Neural cell (in vitro differentiated cells): ENCODE measurements around the gene C2orf69. TPM values are rescaled to one million over a fixed set of nuclear protein-coding genes. Genes with fewer than 3 reads are reported as not detected.

Experiments
- H2AFZ ChIP-seq: fragments of 200-600, 300-800 bp; sonication (generic), shearing (Covaris generic); 2 replicates; pipeline ENCODE4 v1.6.0; 2014; ENCODE audit warnings: low read depth, mild to moderate bottlenecking, antibody characterized with exemption, low read length, moderate library complexity
- H3F3A ChIP-seq: fragments of 200-600 bp; shearing (Covaris generic); 2 replicates; pipeline ENCODE4 v1.6.1; 2016; ENCODE audit warnings: mild to moderate bottlenecking, moderate library complexity, mixed read lengths, antibody characterized with exemption, low read length; ENCODE audit not compliant: insufficient read depth, poor library complexity, severe bottlenecking
- H3K27ac ChIP-seq: fragments of 200-600, 300-800 bp; sonication (generic), shearing (Covaris generic); 2 replicates; pipeline ENCODE4 v1.5.1; 2014; ENCODE audit warnings: mild to moderate bottlenecking, low read length, moderate library complexity
- H3K27me3 ChIP-seq: fragments of 300-800, 200-600 bp; sonication (generic), shearing (Covaris generic); 2 replicates; pipeline ENCODE4 v1.6.0; 2014; ENCODE audit warnings: mild to moderate bottlenecking, low read depth, low read length, moderate library complexity; ENCODE audit not compliant: insufficient read depth
- H3K36me3 ChIP-seq: fragments of 300-800, 200-600 bp; sonication (generic), shearing (Covaris generic); 2 replicates; pipeline ENCODE4 v1.5.1; 2014; ENCODE audit warnings: mild to moderate bottlenecking, antibody characterized with exemption, low read length, moderate library complexity; ENCODE audit not compliant: insufficient read depth
- H3K4me2 ChIP-seq: fragments of 300-800, 200-600 bp; sonication (generic), shearing (Covaris generic); 2 replicates; pipeline ENCODE4 v1.6.0; 2014; ENCODE audit warnings: mild to moderate bottlenecking, low read length
- H3K4me3 ChIP-seq: fragments of 300-800, 200-600 bp; sonication (generic), shearing (Covaris generic); 2 replicates; pipeline ENCODE4 v1.5.1; 2014; ENCODE audit warnings: mild to moderate bottlenecking, low read length, moderate library complexity
- H3K79me2 ChIP-seq: fragments of 200-600 bp; shearing (Covaris generic); replicated peaks from 2 replicates; pipeline ENCODE4 v1.6.0; 2014; ENCODE audit warnings: mild to moderate bottlenecking, low read length, moderate library complexity; ENCODE audit not compliant: insufficient read depth
- H3K9ac ChIP-seq: fragments of 300-800, 200-600 bp; sonication (generic), shearing (Covaris generic); 2 replicates; pipeline ENCODE4 v1.6.1; 2016; ENCODE audit warnings: mild to moderate bottlenecking, low read length, mixed read lengths
- H3K9me2 ChIP-seq: fragments of 200-600 bp; shearing (Covaris generic); 2 replicates; pipeline ENCODE4 v1.6.1; 2016; ENCODE audit warnings: mild to moderate bottlenecking, low read length, mixed read lengths; ENCODE audit not compliant: insufficient read depth
- H3K9me3 ChIP-seq: fragments of 200-600, 300-800 bp; sonication (generic), shearing (Covaris generic); 2 replicates; pipeline ENCODE4 v1.6.1; 2016; ENCODE audit warnings: mild to moderate bottlenecking, mixed run types, low read length, moderate library complexity, mixed read lengths
- H4K20me1 ChIP-seq: fragments of 200-600 bp; shearing (Covaris generic); 2 replicates; pipeline ENCODE4 v1.6.1; 2016; ENCODE audit warnings: mild to moderate bottlenecking, mixed run types; ENCODE audit not compliant: insufficient read depth
- EP300 ChIP-seq: fragments of 450-650 bp; conservative IDR thresholded peaks from 2 replicates; pipeline ENCODE4 v1.6.1; 2014; ENCODE audit warnings: antibody characterized with exemption, mild to moderate bottlenecking, moderate library complexity; ENCODE audit not compliant: poor library complexity, severe bottlenecking
- EZH2 ChIP-seq: fragments of 200-600, 300-800 bp; shearing (Covaris generic), sonication (generic); IDR thresholded peaks from 2 replicates; pipeline ENCODE4 v1.6.1; 2014; ENCODE audit warnings: antibody characterized with exemption, low read length, borderline replicate concordance, mild to moderate bottlenecking; ENCODE audit not compliant: insufficient read depth, poor library complexity, severe bottlenecking
- MXI1 ChIP-seq: fragments of 450-650 bp; conservative IDR thresholded peaks from 2 replicates; pipeline ENCODE4 v1.6.1; 2014; ENCODE audit warnings: antibody characterized with exemption, mild to moderate bottlenecking; ENCODE audit not compliant: poor library complexity, severe bottlenecking
- POLR2AphosphoS5 ChIP-seq: IDR thresholded peaks from 2 replicates; pipeline ENCODE4 v1.6.1; 2012
- RAD21 ChIP-seq: fragments of 450-650 bp; conservative IDR thresholded peaks from 2 replicates; pipeline ENCODE4 v1.6.1; 2014; ENCODE audit warnings: antibody characterized with exemption, mild to moderate bottlenecking, moderate library complexity
- SMC3 ChIP-seq: fragments of 450-650 bp; conservative IDR thresholded peaks from 2 replicates; pipeline ENCODE4 v1.6.1; 2014; ENCODE audit warnings: antibody characterized with exemption, mild to moderate bottlenecking, moderate library complexity; ENCODE audit not compliant: poor library complexity
- TAF1 ChIP-seq: IDR thresholded peaks from 2 replicates; pipeline ENCODE4 v1.6.1; 2012; ENCODE audit warnings: low read depth
- polyA plus RNA-seq: library from polyadenylated mRNA; depleted of rRNA; stranded (reverse); fragments of >200 nt; gene quantifications from 2 replicates; pipeline ENCODE4 v1.2.3, GENCODE V29; 2014
- TF ChIP-seq, protein P1 (sequence below): fragments of 450-650 bp; IDR thresholded peaks from 2 replicates; pipeline ENCODE4 v1.5.1; 2014; ENCODE audit warnings: antibody characterized with exemption, mild to moderate bottlenecking, moderate library complexity; ENCODE audit not compliant: poor library complexity, severe bottlenecking
- TF ChIP-seq, protein P2 (sequence below): IDR thresholded peaks from 2 replicates; pipeline ENCODE4 v1.6.1; 2012; ENCODE audit warnings: borderline replicate concordance

Gene C2orf69
- polyA plus RNA-seq, 1 donor from 2014 or later: 17.3 TPM

- Histone ChIP-seq H3K27ac (no peak overlapping the region), H4K20me1 (no peaks in the 10 kb centered on the region), H3K9ac (no peak overlapping the region), H3K9me2 (no peaks in the 10 kb centered on the region), H2AFZ (no peak overlapping the region), H3K36me3 (no peaks in the 10 kb centered on the region), H3K27me3 (no peaks in the 10 kb centered on the region), H3K4me3 (no peak overlapping the region), H3K4me2 (no peak overlapping the region), H3K9me3 (no peaks in the 10 kb centered on the region), H3K79me2 (no peaks in the 10 kb centered on the region), H3F3A (no peaks in the 10 kb centered on the region)
- TF ChIP-seq MXI1: no peak
- TF ChIP-seq TAF1: no peak
- TF ChIP-seq EZH2: no peak
- no peak for TF ChIP-seq RAD21
- TF ChIP-seq, protein P1, sequence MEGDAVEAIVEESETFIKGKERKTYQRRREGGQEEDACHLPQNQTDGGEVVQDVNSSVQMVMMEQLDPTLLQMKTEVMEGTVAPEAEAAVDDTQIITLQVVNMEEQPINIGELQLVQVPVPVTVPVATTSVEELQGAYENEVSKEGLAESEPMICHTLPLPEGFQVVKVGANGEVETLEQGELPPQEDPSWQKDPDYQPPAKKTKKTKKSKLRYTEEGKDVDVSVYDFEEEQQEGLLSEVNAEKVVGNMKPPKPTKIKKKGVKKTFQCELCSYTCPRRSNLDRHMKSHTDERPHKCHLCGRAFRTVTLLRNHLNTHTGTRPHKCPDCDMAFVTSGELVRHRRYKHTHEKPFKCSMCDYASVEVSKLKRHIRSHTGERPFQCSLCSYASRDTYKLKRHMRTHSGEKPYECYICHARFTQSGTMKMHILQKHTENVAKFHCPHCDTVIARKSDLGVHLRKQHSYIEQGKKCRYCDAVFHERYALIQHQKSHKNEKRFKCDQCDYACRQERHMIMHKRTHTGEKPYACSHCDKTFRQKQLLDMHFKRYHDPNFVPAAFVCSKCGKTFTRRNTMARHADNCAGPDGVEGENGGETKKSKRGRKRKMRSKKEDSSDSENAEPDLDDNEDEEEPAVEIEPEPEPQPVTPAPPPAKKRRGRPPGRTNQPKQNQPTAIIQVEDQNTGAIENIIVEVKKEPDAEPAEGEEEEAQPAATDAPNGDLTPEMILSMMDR: no peak
- TF ChIP-seq EP300: no peak
- TF ChIP-seq, protein P2, sequence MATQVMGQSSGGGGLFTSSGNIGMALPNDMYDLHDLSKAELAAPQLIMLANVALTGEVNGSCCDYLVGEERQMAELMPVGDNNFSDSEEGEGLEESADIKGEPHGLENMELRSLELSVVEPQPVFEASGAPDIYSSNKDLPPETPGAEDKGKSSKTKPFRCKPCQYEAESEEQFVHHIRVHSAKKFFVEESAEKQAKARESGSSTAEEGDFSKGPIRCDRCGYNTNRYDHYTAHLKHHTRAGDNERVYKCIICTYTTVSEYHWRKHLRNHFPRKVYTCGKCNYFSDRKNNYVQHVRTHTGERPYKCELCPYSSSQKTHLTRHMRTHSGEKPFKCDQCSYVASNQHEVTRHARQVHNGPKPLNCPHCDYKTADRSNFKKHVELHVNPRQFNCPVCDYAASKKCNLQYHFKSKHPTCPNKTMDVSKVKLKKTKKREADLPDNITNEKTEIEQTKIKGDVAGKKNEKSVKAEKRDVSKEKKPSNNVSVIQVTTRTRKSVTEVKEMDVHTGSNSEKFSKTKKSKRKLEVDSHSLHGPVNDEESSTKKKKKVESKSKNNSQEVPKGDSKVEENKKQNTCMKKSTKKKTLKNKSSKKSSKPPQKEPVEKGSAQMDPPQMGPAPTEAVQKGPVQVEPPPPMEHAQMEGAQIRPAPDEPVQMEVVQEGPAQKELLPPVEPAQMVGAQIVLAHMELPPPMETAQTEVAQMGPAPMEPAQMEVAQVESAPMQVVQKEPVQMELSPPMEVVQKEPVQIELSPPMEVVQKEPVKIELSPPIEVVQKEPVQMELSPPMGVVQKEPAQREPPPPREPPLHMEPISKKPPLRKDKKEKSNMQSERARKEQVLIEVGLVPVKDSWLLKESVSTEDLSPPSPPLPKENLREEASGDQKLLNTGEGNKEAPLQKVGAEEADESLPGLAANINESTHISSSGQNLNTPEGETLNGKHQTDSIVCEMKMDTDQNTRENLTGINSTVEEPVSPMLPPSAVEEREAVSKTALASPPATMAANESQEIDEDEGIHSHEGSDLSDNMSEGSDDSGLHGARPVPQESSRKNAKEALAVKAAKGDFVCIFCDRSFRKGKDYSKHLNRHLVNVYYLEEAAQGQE: no peak
- no peak for TF ChIP-seq SMC3
- TF ChIP-seq POLR2AphosphoS5: no peak
Observed at GRCh38 chr2:199896617-199897016, 14.5 kb upstream of the C2orf69 start.

- no peaks in the 10 kb centered on the region for H3F3A ChIP-seq
- no peaks in the 10 kb centered on the region for H3K9me3 ChIP-seq
- H3K79me2 ChIP-seq: no peaks in the 10 kb centered on the region
- H3K9ac ChIP-seq: no peak overlapping the region
- H4K20me1 ChIP-seq: no peaks in the 10 kb centered on the region
- no peak overlapping the region for H3K4me2 ChIP-seq
- no peaks in the 10 kb centered on the region for H3K36me3 ChIP-seq
- H3K4me3 ChIP-seq: no peak overlapping the region
- no peak overlapping the region for H2AFZ ChIP-seq
- no peak overlapping the region for H3K27ac ChIP-seq
- H3K9me2 ChIP-seq: no peaks in the 10 kb centered on the region
- no peaks in the 10 kb centered on the region for H3K27me3 ChIP-seq
- TF ChIP-seq EZH2 (no peak), SMC3 (no peak), EP300 (no peak), RAD21 (no peak), POLR2AphosphoS5 (no peak), MXI1 (no peak), TAF1 (no peak)
- TF ChIP-seq, protein P2: no peak
- TF ChIP-seq, protein P1: no peak
Observed at GRCh38 chr2:199901942-199902341, 9.2 kb upstream of the C2orf69 start.
